ENCODE measurements around the gene CDX1. TPM values are rescaled to one million over a fixed set of nuclear protein-coding genes. Genes with fewer than 3 reads are reported as not detected.

CDX1 gene
- total and polyA plus RNA-seq, 3 donors from 2014 or later = 3.4 to 5.2 (median 3.4) TPM

GRCh38 chr5:150172556-150172955 is 6.0 kb downstream of the CDX1 start:
- WGBS, 2 donors = 77 to 79% methylated on average over 4 of the region's 4 CpGs
- Histone ChIP-seq H3K27ac (no peak overlapping the region), H3K4me1 (peaks cover 33% of the 10 kb centered on the region), H3K27me3 (no peaks in the 10 kb centered on the region), H3K9me3 (no peaks in the 10 kb centered on the region), H3K4me3 (no peak overlapping the region), H3K36me3 (ENCODE audit: low read depth, missing control alignments) (no peaks in the 10 kb centered on the region)
- no peak for TF ChIP-seq CTCF (IDR thresholded peaks at IDR 0.05)
- no peak for TF ChIP-seq POLR2A (IDR thresholded peaks at IDR 0.05)
- intact Hi-C loops (cut with DNase I; ENCODE audit: low total_unique reads) = no loop called here
- no peak for DNase-seq

- Histone ChIP-seq H3K4me1 (peaks cover 33% of the 10 kb centered on the region), H3K36me3 (ENCODE audit: low read depth, missing control alignments) (no peaks in the 10 kb centered on the region), H3K27ac (no peak overlapping the region), H3K27me3 (no peaks in the 10 kb centered on the region), H3K4me3 (no peak overlapping the region), H3K9me3 (no peaks in the 10 kb centered on the region)
- WGBS, 2 donors = 85 to 90% methylated on average over 3 of the region's 3 CpGs
- TF ChIP-seq CTCF (IDR thresholded peaks at IDR 0.05) = no peak
- intact Hi-C loops (cut with DNase I; ENCODE audit: low total_unique reads) = no loop called here
- no peak for DNase-seq
These were observed 6.6 kb downstream of the CDX1 start for GRCh38 chr5:150173161-150173560.

GRCh38 chr5:150174285-150174684 is 7.7 kb downstream of the CDX1 start:
- Histone ChIP-seq H3K9me3 (no peaks in the 10 kb centered on the region), H3K4me1 (peaks cover 27% of the 10 kb centered on the region), H3K36me3 (ENCODE audit: low read depth, missing control alignments) (no peaks in the 10 kb centered on the region), H3K27ac (no peak overlapping the region), H3K27me3 (no peaks in the 10 kb centered on the region), H3K4me3 (no peak overlapping the region)
- intact Hi-C loops (cut with DNase I; ENCODE audit: low total_unique reads) = no loop called here
- 82 to 89% methylated on average over 6 of the region's 6 CpGs for WGBS, 2 donors
- DNase-seq = no peak
- TF ChIP-seq CTCF (IDR thresholded peaks at IDR 0.05) (no peak), POLR2A (IDR thresholded peaks at IDR 0.05) (no peak)

- no peaks in the 10 kb centered on the region for H3K9me3 ChIP-seq
- no peak for DNase-seq
- no peaks in the 10 kb centered on the region for H3K27me3 ChIP-seq
- H3K4me3 ChIP-seq = no peak overlapping the region
- 30 to 41% methylated on average over 1 of the region's 1 CpG for WGBS, 2 donors
- intact Hi-C loops (cut with DNase I; ENCODE audit: low total_unique reads) = no loop called here
- H3K27ac ChIP-seq = no peak overlapping the region
- H3K4me1 ChIP-seq = peaks cover 35% of the 10 kb centered on the region
- no peaks in the 10 kb centered on the region for H3K36me3 ChIP-seq (ENCODE audit: low read depth, missing control alignments)
- TF ChIP-seq CTCF (IDR thresholded peaks at IDR 0.05) = no peak
- TF ChIP-seq POLR2A (IDR thresholded peaks at IDR 0.05) = no peak
These were observed 8.5 kb downstream of the CDX1 start for GRCh38 chr5:150175076-150175475.

GRCh38 chr5:150175536-150175935 is 9.0 kb downstream of the CDX1 start:
- intact Hi-C loops (cut with DNase I; ENCODE audit: low total_unique reads) = no loop called here
- Histone ChIP-seq H3K36me3 (ENCODE audit: low read depth, missing control alignments) (no peaks in the 10 kb centered on the region), H3K27me3 (no peaks in the 10 kb centered on the region), H3K27ac (peak overlapping the region in 1 of 2 donors; percentile 23), H3K9me3 (no peaks in the 10 kb centered on the region), H3K4me3 (no peak overlapping the region), H3K4me1 (peaks cover 38% of the 10 kb centered on the region)
- WGBS, 2 donors = 64 to 72% methylated on average over 5 of the region's 5 CpGs
- DNase-seq = no peak
- no peak for TF ChIP-seq POLR2A (IDR thresholded peaks at IDR 0.05)
- TF ChIP-seq CTCF (IDR thresholded peaks at IDR 0.05) = peak in 2 of 3 experiments; percentile 15 to 23
